OCI-LY1 (cell line): ENCODE data around the gene CHKA.

Source experiments
- EZH2 ChIP-seq: fragments of 200-600 bp; sonication (generic), shearing (Covaris generic); IDR thresholded peaks from 2 replicates; pipeline ENCODE4 v1.8.0; 2017; ENCODE audit warnings: borderline replicate concordance, mixed run types, mild to moderate bottlenecking, antibody characterized with exemption, low read length, moderate library complexity, mixed read lengths
- TF ChIP-seq, protein P1 (sequence below): fragments of 200-600 bp; sonication (generic), shearing (Covaris generic); IDR thresholded peaks from 2 replicates; pipeline ENCODE4 v1.5.1; 2017; ENCODE audit warnings: mild to moderate bottlenecking, antibody characterized with exemption, low read length, moderate library complexity, mixed read lengths

DNA sequence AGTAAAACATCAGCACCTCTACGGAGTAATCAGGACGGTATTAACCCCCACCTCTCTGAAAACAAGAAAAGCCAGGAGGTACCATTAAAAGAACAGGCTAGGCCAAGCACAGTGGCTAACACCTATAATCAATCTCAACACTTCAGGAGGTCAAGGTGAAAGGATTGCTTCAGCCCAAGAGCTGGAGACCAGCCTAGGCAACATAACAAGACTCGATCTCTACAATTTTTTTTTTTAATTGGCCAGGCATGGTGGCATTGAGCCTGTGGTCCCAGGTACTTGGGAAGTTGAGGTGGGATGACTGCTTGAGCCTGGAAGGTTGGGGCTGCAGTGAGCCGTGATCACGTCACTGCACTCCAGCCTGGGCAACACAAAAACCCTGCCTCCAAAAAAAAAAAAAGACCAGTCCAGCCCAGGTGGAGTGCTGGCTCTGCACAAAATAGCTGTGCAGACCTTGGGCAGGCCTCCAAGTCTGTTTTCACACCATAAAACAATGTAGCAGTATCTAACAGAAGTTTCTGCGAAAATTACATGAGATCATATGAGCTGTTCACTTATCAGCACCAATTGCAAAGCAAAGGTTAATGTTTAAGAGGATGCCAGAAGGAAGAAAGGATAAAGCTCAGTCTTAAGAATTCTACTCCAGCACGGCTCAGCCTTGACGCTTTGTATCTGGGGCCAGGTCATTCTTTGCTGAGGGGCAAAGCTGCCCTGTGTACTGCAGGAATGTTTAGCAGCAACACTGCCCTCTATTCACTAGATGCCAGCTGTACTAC, 14.8 kb downstream of the CHKA start:
- TF ChIP-seq, protein P1, sequence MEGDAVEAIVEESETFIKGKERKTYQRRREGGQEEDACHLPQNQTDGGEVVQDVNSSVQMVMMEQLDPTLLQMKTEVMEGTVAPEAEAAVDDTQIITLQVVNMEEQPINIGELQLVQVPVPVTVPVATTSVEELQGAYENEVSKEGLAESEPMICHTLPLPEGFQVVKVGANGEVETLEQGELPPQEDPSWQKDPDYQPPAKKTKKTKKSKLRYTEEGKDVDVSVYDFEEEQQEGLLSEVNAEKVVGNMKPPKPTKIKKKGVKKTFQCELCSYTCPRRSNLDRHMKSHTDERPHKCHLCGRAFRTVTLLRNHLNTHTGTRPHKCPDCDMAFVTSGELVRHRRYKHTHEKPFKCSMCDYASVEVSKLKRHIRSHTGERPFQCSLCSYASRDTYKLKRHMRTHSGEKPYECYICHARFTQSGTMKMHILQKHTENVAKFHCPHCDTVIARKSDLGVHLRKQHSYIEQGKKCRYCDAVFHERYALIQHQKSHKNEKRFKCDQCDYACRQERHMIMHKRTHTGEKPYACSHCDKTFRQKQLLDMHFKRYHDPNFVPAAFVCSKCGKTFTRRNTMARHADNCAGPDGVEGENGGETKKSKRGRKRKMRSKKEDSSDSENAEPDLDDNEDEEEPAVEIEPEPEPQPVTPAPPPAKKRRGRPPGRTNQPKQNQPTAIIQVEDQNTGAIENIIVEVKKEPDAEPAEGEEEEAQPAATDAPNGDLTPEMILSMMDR = no peak
- no peak for TF ChIP-seq EZH2
